HG02588 (cell line): ENCODE data around the gene CCDC24.

Source experiments
- ATAC-seq: cut with Tn5 transposase; IDR thresholded peaks from one replicate; pipeline ENCODE4 v1.9.1; 2021; ENCODE audit warnings: mild to moderate bottlenecking, moderate library complexity; ENCODE audit not compliant: unreplicated experiment

CCDC24 gene

GRCh38 chr1:44021156-44021555 lies 29.8 kb downstream of the CCDC24 start:
- no peak for ATAC-seq

DNA sequence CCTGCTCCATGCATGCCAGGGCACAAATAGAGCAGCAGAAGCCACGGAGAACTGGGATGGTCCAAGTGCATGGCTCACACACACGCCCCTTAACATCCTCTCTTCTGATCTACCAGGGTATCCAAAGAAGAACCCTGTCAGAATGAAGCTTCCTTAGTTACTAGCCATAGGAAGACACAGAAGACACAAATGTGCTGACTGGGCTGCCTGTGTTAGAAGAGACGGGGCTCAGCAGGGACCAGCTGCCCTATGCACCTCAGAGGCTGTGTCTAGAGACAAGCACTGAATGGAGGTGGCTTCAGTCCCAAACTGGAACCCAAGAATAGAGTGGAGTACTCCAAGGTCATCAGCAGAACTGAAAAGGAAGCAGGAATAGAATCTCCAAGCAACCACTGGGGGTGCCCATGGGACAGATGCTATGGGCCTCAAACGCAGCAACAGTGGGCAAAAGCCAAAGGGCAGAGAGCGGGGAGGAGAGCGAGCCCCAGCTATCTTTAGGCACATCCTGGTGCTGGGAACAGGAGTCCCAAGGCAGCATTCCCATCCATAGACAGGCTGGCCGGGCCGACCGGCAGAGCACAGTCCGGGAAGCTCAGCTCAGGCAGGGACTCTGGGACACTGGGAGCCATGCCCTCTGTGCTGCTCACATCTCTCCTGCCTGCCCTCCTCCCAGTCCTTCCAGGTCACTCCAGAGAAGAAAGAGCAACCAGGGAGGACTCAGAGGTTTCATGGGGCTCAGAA lies 30.4 kb downstream of the CCDC24 start:
- ATAC-seq = no peak

DNA sequence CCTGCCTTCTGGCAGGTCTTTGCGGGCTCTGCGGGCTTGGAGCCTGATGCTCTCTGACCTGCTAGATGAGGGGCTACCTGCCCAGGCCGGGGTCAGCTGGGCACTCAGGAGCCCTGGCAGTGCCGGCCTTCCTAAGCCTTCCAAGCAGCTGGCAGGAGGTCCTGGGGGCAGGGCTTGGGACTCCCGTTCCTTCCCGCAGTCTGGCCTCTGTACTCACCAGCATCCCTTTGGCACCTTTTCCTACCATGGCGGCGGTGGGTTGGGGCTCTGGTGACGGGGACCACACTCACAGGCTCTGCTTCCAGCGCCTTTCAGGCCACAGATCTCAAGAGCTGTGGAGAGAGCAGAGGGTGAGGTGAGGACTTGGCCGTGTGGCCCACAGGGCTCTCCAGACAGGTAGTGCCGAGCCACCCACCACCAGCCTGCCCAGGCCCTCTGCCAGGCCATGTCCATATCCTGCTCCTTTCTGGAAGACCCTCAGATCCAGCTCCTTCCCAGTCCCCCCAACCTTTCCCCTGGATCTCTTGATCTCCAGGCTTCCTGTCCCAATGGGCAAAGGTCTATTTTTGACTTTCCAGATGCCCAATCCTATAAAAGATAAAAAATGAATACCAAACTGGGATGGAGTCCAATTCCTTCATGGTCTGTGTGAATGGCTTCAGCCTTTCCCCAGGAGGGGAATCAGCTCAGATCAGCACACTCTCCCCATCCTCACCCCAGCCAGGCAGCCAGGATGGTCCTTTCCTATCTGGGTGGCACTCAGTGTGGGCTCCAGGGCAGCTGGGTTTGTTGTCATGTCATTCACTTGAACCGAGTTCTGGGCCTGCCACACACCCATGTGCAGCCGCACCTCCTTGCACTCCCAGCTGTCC lies 32.9 kb downstream of the CCDC24 start:
- ATAC-seq = no peak

- no peak for ATAC-seq
Observed at GRCh38 chr1:44024903-44025525, 33.6 kb downstream of the CCDC24 start.

GRCh38 chr1:44025816-44026215 lies 34.4 kb downstream of the CCDC24 start:
- ATAC-seq = no peak

DNA sequence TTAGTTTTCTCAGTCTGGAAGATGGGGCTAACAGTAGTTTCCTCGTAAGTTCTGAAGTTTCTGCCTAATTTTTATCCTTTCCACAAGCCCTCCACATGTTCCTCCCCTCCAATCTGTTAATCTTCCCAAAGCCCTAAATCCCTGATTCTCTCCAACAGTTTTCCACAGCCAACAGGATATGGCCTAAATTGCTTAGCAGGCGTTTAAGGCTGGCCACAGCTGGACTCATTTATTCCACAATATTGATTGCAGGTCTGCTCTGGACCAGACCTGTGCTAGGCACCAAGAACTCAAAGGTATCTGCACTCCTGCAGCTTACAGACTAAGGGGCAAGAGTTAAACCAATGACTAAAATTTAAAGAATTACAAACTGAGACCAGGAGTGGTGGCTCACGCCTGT lies 35.9 kb downstream of the CCDC24 start:
- ATAC-seq = no peak

- ATAC-seq = peak; percentile 17
Observed at GRCh38 chr1:44029260-44029910, 38.0 kb downstream of the CCDC24 start.

GRCh38 chr1:44029911-44030604 lies 38.7 kb downstream of the CCDC24 start:
- peak; percentile 80 for ATAC-seq

GRCh38 chr1:44030605-44031251 lies 39.3 kb downstream of the CCDC24 start:
- peak; percentile 24 for ATAC-seq

DNA sequence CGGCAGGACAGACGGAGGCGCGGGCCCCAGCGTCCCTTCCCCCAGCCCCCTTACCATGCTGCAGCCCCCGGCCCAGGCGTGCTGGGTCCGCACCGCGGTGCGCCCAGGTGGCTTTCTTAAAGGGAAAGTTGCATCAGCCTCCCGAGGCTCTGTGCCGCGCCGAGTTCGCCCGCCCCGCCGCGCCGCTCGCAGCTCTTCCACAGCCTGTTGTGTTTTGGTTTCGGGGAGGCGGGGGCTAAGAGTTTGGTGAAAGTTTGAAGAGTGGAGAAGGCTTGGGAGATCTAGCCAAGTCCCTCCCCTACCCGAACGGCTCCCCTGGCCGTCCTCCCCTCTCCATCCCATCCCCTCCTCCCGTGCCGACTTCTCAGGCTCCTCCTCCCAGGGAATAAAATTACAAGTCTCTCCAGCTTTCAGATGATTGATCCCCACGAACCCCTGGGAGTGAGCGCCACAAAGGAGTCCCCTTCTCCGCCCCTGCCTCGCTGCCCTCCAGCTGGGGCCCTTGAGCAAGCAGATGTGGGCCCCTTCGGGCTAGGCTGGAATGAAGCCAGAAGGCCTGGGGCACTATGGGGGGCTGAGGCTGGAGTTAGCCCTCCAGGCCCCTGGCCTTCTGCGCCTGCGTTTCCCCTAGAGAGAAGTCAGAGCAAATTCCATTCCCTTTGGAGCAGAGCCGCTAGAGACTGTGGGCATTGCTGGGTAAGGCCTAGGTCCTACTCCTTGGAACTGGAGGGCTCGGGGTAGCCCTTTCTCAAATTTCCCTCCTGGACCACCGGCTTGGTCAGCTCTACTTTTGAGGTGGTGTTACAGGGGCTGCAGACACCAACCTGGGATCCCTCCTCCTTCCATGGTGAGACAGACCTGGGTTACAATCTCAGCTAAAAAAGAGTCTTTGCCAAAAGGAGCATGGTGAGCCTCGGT lies 40.1 kb downstream of the CCDC24 start, which contains the start of gene SLC6A9:
TSS of gene SLC6A9 (minus strand) at position 211 of the 918 bp plus-strand sequence. CDS start 7,185 bp downstream, outside the sequence.
- ATAC-seq = no peak

GRCh38 chr1:44032170-44032790 lies 40.9 kb downstream of the CCDC24 start:
- no peak for ATAC-seq

DNA sequence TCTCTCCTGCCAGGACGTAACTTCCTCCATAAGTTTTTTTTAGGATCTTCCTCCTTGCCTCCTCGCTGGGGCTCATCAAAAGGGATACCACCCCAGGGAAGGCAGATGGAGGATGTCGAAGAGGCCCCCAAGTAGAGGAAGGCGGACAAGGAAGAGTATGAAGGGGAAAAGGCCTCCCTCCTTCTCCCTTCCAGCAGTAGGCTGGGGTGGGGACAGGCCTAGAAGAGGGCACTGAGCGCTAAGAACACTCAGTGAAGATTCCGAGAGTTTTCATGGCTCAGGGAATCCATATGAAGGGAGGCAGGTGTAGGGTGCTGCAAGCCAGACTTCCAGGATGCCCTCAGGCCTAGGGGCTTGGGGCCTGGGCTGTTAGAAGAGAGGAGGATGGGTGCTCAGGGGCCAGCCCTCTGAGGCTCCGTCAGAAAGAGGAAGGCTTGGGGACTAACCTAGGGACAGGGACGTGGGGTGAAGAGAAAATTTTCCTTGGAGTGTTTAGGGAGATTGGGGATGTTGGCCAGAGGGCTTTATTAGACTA lies 41.7 kb downstream of the CCDC24 start:
- no peak for ATAC-seq

DNA sequence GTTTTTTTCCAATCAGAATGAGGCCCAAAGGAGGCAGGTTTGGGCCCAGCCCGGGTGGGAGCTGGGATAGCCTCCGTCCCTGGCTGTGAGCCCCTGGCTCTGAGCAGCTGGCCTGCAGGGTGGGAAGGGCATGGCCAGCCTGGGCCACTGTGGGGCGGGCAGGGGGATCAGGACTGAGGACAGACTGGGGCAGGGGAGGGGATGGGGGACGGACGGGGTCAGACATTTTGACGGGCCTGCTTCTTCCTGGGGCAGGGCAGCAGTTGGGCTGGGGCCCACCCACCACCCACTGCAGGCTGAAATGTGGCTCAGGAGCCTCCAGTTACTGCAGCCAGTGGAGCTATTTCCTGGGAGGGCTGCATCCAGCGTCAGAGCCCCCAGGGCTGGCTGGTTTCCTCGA lies 42.4 kb downstream of the CCDC24 start:
- ATAC-seq = no peak

DNA sequence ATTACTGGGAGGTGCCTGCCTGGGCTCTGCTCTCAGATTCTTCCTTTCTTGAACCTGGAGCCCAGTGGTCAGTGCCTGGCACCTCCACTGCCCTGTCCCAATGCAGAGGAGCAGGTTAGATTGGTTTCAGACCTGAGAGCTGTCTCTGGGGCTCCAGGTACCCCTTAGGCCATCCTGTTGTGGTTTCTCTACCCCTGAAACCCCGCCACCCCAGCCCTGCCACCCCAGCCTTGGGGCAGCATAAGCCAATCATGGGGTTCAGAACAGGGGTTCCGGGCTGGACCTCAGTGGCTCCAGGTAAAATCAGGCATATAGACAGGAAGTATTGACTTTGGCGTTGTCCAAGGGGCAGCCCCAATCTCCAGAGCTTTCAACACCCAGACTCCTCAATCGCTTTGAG lies 43.0 kb downstream of the CCDC24 start:
- ATAC-seq = no peak

GRCh38 chr1:44034976-44035716 lies 43.7 kb downstream of the CCDC24 start:
- ATAC-seq = no peak

- no peak for ATAC-seq
Observed at GRCh38 chr1:44035726-44036408, 44.5 kb downstream of the CCDC24 start.
